Endothelial cell of umbilical vein (primary cell): Measurements from ENCODE around the gene SLC28A1. TPM values are rescaled to one million over a fixed set of nuclear protein-coding genes. Genes with fewer than 3 reads are reported as not detected.

ENCODE experiments used
- BruUV-seq: library from RNA; stranded (reverse); fragments of 400-500 nt; replicated peaks from 2 replicates; lab custom pipeline; 2021; lab: Mats Ljungman, UMichigan
- CTCF ChIA-PET: fragments of 300-600, 350-600 bp; sonication (Branson Sonifier 250); formaldehyde crosslinking; loops from one replicate; lab custom pipeline; 2021; ENCODE audit warnings: antibody characterized with exemption, inconsistent platforms; lab: Charles Lee
- POLR2A ChIA-PET: fragments of 300-600, 350-600 bp; sonication (Branson Sonifier 250); formaldehyde crosslinking; loops from one replicate; lab custom pipeline; 2021; ENCODE audit warnings: antibody characterized with exemption, inconsistent platforms; lab: Charles Lee
- DNase-seq: peaks from one replicate; pipeline ENCODE4 v3.0.0-alpha.2; 2011; ENCODE audit warnings: low read depth, low spot score
- FAIRE-seq: peaks from 2 replicates; lab custom pipeline; 2011; peaks lifted over from hg19 to GRCh38; lab: Jason Lieb, UNC
- H2AFZ ChIP-seq: 2 replicates; pipeline ENCODE4 v1.6.0; 2012; ENCODE audit warnings: low read depth, low read length, control low read depth, inconsistent platforms
- H3K27ac ChIP-seq: 2 replicates; pipeline ENCODE4 v1.5.1; 2011; ENCODE audit warnings: low read depth, mild to moderate bottlenecking, control low read depth, low read length, moderate library complexity; ENCODE audit not compliant: insufficient read depth
- H3K27me3 ChIP-seq, 2 experiments: 2 replicates each; pipeline versions ENCODE4 v1.6.0 to v1.6.1; 2011; ENCODE audit warnings: low read length in 2 of 2, mixed read lengths in 1 of 2; ENCODE audit not compliant: control insufficient read depth in 2 of 2, insufficient read depth in 2 of 2
- H3K36me3 ChIP-seq, 2 experiments: 2 replicates in 1 of 2; 3 replicates in 1 of 2; pipeline ENCODE4 v1.5.1; 2011; ENCODE audit warnings: low read length in 2 of 2, mild to moderate bottlenecking in 1 of 2, moderate library complexity in 1 of 2; ENCODE audit not compliant: control insufficient read depth in 2 of 2, insufficient read depth in 2 of 2; ENCODE audit errors: extremely low read depth in 1 of 2
- H3K4me1 ChIP-seq: 3 replicates; pipeline ENCODE4 v1.5.1; 2011; ENCODE audit warnings: mild to moderate bottlenecking, low read length; ENCODE audit not compliant: control insufficient read depth, insufficient read depth; ENCODE audit errors: extremely low read depth
- H3K4me2 ChIP-seq: 2 replicates; pipeline ENCODE4 v1.6.1; 2011; ENCODE audit warnings: low read length, control low read depth, mixed read lengths; ENCODE audit not compliant: insufficient read depth
- H3K4me3 ChIP-seq, 3 experiments: fragments of 200-600 bp in 1 of 3; sonication (generic), shearing (Covaris generic) in 1 of 3; replicated peaks in 1 of 3; 2 replicates each; pipeline ENCODE4 v1.5.1; 2011 to 2016; ENCODE audit warnings: control low read depth in 3 of 3, low read length in 3 of 3, mild to moderate bottlenecking in 2 of 3, inconsistent platforms in 1 of 3, low read depth in 1 of 3, moderate library complexity in 1 of 3; ENCODE audit not compliant: insufficient read depth in 1 of 3
- H3K79me2 ChIP-seq: 2 replicates; pipeline ENCODE4 v1.6.0; 2012; ENCODE audit warnings: low read length, inconsistent platforms; ENCODE audit not compliant: control insufficient read depth, insufficient read depth
- H3K9ac ChIP-seq: replicated peaks from 2 replicates; pipeline ENCODE3; 2011; ENCODE audit warnings: low read length, control low read depth; ENCODE audit not compliant: insufficient read depth; ENCODE audit errors: extremely low read depth
- H3K9me1 ChIP-seq: replicated peaks from 3 replicates; pipeline ENCODE4 v1.6.0; 2011; ENCODE audit warnings: mild to moderate bottlenecking, low read length; ENCODE audit not compliant: control insufficient read depth, insufficient read depth; ENCODE audit errors: extremely low read depth
- H3K9me3 ChIP-seq: replicated peaks from 2 replicates; pipeline ENCODE4 v1.5.1; 2012; ENCODE audit warnings: low read length, inconsistent platforms; ENCODE audit not compliant: control insufficient read depth, insufficient read depth
- H4K20me1 ChIP-seq: replicated peaks from 2 replicates; pipeline ENCODE3; 2011; ENCODE audit warnings: mild to moderate bottlenecking, low read length; ENCODE audit not compliant: control insufficient read depth, insufficient read depth; ENCODE audit errors: extremely low read depth
- CTCF ChIP-seq, 2 donors: IDR thresholded peaks; 1 replicate in 1 of 2; 2 replicates in 1 of 2; pipeline ENCODE4 v1.5.1; 2011; ENCODE audit warnings: low read length in 2 of 2, mild to moderate bottlenecking in 2 of 2, moderate library complexity in 2 of 2, control low read depth in 1 of 2, inconsistent platforms in 1 of 2, low read depth in 1 of 2; ENCODE audit not compliant: insufficient read depth in 1 of 2; ENCODE audit errors: extremely low read depth in 1 of 2
- EZH2 ChIP-seq: IDR thresholded peaks from 2 replicates; pipeline ENCODE4 v1.6.1; 2012; ENCODE audit warnings: borderline replicate concordance, low read depth, mild to moderate bottlenecking, moderate library complexity, low read length, inconsistent platforms; ENCODE audit not compliant: severe bottlenecking
- FOS ChIP-seq: IDR thresholded peaks from 2 replicates; pipeline ENCODE4 v1.6.1; 2011; ENCODE audit warnings: mild to moderate bottlenecking, low read length, moderate library complexity, borderline replicate concordance; ENCODE audit not compliant: insufficient read depth
- GATA2 ChIP-seq: IDR thresholded peaks from 2 replicates; pipeline ENCODE4 v1.7.0; 2011; ENCODE audit warnings: low read depth, mild to moderate bottlenecking, moderate library complexity, mixed read lengths, low read length; ENCODE audit not compliant: insufficient read length, insufficient read depth
- JUN ChIP-seq: IDR thresholded peaks from 2 replicates; pipeline ENCODE4 v1.6.1; 2011; ENCODE audit warnings: borderline replicate concordance, low read depth; ENCODE audit not compliant: insufficient read length, insufficient read depth
- MAX ChIP-seq: IDR thresholded peaks from 2 replicates; pipeline ENCODE4 v1.6.1; 2011; ENCODE audit not compliant: insufficient read depth, insufficient read length
- MYC ChIP-seq: IDR thresholded peaks from one replicate; pipeline ENCODE4 v1.6.1; 2011; ENCODE audit warnings: mild to moderate bottlenecking, low read depth, low read length
- POLR2A ChIP-seq: IDR thresholded peaks from 2 replicates; pipeline ENCODE4 v1.6.1; 2012; ENCODE audit warnings: low read depth, mild to moderate bottlenecking, control low read depth, low read length
- POLR2AphosphoS5 ChIP-seq: IDR thresholded peaks from 2 replicates; pipeline ENCODE4 v1.6.1; 2012; ENCODE audit warnings: low read depth, mild to moderate bottlenecking, control low read depth, low read length, moderate library complexity; ENCODE audit not compliant: insufficient read depth
- dilution Hi-C: fragments of 300-500 bp; cut with MboI; formaldehyde crosslinking; loops from one replicate; pipeline ENCODE4 v1.15.0; 2019; ENCODE audit warnings: low sequenced_read_pairs; ENCODE audit not compliant: extremely low pct_ligation_motif_present
- intact Hi-C: fragments of 100-400 bp; cut with micrococcal nuclease; formaldehyde crosslinking; loops from one replicate; pipeline ENCODE4 v1.10.0; 2022
- polyA plus RNA-seq, 4 experiments: library from polyadenylated mRNA; depleted of rRNA in 3 of 4; stranded (reverse) in 3 of 4; unstranded in 1 of 4; fragments of >200 nt; gene quantifications; 2 replicates each; pipeline versions ENCODE4 v1.2.1 to v1.2.3, GENCODE V29; 2011 to 2012; ENCODE audit warnings: missing spikeins in 1 of 4
- total RNA-seq: library from RNA; stranded (reverse); gene quantifications from 2 replicates; pipeline ENCODE4 v1.2.3, GENCODE V29; 2021

Gene SLC28A1
- total and polyA plus RNA-seq, 2 donors (not counting 3 experiments of a cell fraction or from before 2014, with no cell fraction given), result not detected

- POLR2A ChIA-PET, result no interaction called here
- Histone ChIP-seq H3K4me3 (no peak overlapping the region), H3K9ac (no peak overlapping the region), H3K79me2 (no peaks in the 10 kb centered on the region), H3K9me1 (no peaks in the 10 kb centered on the region), H3K4me2 (no peak overlapping the region), H3K9me3 (no peaks in the 10 kb centered on the region), H3K36me3 (no peaks in the 10 kb centered on the region), H2AFZ (no peak overlapping the region), H4K20me1 (no peaks in the 10 kb centered on the region), H3K4me1 (no peaks in the 10 kb centered on the region), H3K27me3 (peaks cover 2 to 3% of the 10 kb centered on the region in 2 experiments), H3K27ac (no peak overlapping the region)
- dilution Hi-C loops, result no loop called here
- TF ChIP-seq CTCF (IDR thresholded peaks at IDR 0.05; ENCODE audit: extremely low read depth in 1 of 2, insufficient read depth in 1 of 2, low read depth in 1 of 2, low read length in 2 of 2), result no peak
- TF ChIP-seq MYC, result no peak
- TF ChIP-seq EZH2, result no peak
- TF ChIP-seq POLR2A, result no peak
- no peak for TF ChIP-seq GATA2
- no peak for TF ChIP-seq FOS
- no peak for TF ChIP-seq MAX
- TF ChIP-seq JUN, result no peak
- no peak for TF ChIP-seq POLR2AphosphoS5
- CTCF ChIA-PET, result interaction anchor here (0.7 to 3.2 kb wide), 4 partner anchors 9 to 38 kb away, joined by 3 to 9 read pairs (median 4); no protein-coding TSS in a partner anchor
- DNase-seq (no peak), FAIRE-seq (no peak)
- BruUV-seq, result no TSS peak
- intact Hi-C loops, result no loop called here
Measured at GRCh38 chr15:84903751-84904150, 19.3 kb downstream of the SLC28A1 start.
